Stimulated activated CD4-positive, alpha-beta T cell treated with anti-CD3 and anti-CD28 coated beads, Interleukin-15, amount 100 ng/mL, for 24 hours (primary cell): ENCODE measurements around the gene KRTAP9-7.
"Not testable (repeated sequence)": the region's sequence is repeated elsewhere in the genome, so short reads cannot be mapped to it uniquely, and the experiment has no call there.

Experiments used
- DNase-seq: peaks from one replicate; pipeline ENCODE4 v3.0.0-alpha.2; 2020

The KRTAP9-7 gene, protein sequence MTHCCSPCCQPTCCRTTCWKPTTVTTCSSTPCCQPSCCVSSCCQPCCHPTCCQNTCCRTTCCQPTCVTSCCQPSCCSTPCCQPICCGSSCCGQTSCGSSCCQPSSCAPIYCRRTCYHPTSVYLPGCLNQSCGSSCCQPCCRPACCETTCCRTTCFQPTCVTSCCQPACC

DNA sequence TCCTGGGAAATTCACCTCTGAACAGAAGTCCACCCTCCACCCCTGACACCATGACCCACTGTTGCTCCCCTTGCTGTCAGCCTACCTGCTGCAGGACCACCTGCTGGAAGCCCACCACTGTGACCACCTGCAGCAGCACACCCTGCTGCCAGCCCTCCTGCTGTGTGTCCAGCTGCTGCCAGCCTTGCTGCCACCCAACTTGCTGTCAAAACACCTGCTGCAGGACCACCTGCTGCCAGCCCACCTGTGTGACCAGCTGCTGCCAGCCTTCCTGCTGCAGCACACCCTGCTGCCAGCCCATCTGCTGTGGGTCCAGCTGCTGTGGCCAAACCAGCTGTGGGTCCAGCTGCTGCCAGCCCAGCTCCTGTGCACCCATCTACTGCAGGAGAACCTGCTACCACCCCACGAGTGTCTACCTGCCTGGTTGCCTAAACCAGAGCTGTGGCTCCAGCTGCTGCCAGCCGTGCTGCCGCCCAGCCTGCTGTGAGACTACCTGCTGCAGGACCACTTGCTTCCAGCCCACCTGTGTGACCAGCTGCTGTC lies at the start of gene KRTAP9-7:
KRTAP9-7 (plus strand) TSS at position 51 of the 543 bp plus-strand sequence; CDS start at position 51, 0 bp downstream.
- DNase-seq = not testable (repeated sequence)

DNA sequence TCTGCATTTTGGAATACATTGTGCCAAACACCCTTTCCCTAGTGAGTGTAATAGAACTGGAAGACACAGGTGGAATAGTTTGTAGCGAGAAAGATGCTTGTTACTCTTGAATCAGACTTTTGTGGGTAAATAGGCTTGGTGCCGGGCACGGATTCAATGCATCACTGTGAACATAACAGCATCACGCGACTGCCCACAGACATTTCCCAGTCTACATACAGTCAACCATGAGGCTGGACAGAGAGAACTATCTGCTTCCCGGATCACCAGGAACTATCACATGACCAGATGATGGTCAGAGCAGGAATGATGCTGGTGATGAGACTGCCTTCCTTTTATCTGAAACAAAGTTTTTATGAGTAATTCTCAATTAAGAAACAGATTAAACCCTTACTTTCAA lies 49.4 kb upstream of the KRTAP9-7 start:
- no peak for DNase-seq

DNA sequence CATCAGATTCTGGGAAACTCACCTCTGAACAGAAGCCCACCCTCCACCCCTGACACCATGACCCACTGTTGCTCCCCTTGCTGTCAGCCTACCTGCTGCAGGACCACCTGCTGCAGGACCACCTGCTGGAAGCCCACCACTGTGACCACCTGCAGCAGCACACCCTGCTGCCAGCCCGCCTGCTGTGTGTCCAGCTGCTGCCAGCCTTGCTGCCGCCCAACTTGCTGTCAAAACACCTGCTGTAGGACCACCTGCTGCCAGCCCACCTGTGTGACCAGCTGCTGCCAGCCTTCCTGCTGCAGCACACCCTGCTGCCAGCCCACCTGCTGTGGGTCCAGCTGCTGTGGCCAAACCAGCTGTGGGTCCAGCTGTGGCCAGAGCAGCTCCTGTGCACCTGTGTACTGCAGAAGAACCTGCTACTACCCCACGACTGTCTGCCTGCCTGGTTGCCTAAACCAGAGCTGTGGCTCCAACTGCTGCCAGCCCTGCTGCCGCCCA lies 48.9 kb upstream of the KRTAP9-7 start, which contains the start of gene KRTAP9-2:
KRTAP9-2 (plus strand) TSS at position 51 of the 498 bp plus-strand sequence; CDS start at position 58, 7 bp downstream.
- not testable (repeated sequence) for DNase-seq

DNA sequence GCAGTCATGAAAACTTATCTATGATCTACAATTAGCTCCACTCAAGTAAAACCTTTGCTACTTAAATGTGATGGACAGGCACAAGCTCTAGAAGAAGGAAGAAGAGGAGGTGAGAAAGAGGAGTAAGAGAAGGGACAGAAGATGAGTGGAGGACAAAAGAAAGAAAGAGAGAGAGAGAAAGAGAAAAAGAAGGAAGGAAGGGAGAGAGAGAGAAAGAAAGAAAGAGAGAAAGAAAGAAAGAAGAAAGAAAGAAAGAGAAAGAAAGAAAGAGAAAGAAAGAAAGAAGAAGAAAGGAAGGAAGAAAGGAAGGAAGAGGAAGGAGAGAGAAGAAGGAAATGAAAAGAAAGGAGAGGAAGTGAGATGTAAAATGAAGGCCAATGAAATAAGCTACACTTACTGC lies 45.4 kb upstream of the KRTAP9-7 start:
- no peak for DNase-seq

DNA sequence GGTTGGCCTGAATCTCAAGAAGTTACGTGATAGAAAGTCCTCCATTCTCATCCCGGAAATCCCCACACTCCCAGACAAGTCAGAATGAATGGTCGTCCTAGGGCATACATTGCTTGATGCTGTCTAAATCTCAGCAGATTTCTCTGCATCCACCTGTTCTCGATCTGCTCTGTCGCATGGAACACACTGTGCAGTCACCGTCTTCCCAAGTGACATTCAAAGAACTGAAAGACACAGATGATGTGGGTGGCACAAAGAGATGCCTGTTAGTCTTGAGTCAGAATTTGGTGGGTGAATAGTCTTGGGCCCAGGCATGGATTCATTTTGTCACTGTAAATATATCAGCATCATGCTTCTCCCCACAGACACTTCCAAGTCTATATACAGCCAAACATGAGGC lies 43.8 kb upstream of the KRTAP9-7 start:
- DNase-seq = no peak

DNA sequence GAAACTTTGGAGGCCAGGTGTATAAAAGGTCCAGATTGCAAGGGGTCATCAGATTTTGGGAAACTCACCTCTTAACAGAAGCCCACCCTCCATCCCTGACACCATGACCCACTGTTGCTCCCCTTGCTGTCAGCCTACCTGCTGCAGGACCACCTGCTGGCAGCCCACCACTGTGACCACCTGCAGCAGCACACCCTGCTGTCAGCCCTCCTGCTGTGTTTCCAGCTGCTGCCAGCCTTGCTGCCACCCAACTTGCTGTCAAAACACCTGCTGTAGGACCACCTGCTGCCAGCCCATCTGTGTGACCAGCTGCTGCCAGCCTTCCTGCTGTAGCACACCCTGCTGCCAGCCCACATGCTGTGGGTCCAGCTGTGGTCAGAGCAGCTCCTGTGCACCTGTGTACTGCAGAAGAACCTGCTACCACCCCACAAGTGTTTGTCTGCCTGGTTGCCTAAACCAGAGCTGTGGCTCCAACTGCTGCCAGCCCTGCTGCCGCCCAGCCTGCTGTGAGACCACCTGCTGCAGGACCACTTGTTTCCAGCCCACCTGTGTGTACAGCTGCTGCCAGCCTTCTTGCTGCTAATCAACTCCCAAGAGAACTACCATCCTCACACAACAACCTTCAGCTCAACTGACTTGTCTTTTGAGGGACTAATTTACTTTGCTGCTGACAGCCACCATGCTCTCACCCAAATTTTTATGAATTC lies 42.9 kb upstream of the KRTAP9-7 start, which contains the start of gene KRTAP9-3:
KRTAP9-3 (plus strand) TSS at position 51 of the 707 bp plus-strand sequence; CDS start at position 104, 53 bp downstream.
- not testable (repeated sequence) for DNase-seq

DNA sequence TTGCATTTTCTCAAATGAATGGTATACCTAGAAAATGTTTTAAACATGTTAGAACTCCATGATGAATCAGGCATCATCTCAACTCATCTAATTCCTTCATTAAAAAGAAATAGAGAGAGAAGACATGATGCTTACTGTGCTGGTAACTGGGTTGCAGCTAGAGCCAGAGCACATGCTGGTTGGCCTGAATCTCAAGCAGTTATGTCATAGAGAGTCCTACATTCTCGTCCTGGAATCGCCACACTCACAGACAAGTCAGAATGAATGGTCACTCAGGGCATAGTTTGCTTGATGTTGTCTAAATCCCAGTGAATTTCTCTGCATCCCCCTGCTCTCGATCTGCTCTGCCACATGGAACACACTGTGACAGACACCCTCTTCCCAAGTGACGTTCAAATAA lies 38.4 kb upstream of the KRTAP9-7 start:
- not testable (repeated sequence) for DNase-seq

DNA sequence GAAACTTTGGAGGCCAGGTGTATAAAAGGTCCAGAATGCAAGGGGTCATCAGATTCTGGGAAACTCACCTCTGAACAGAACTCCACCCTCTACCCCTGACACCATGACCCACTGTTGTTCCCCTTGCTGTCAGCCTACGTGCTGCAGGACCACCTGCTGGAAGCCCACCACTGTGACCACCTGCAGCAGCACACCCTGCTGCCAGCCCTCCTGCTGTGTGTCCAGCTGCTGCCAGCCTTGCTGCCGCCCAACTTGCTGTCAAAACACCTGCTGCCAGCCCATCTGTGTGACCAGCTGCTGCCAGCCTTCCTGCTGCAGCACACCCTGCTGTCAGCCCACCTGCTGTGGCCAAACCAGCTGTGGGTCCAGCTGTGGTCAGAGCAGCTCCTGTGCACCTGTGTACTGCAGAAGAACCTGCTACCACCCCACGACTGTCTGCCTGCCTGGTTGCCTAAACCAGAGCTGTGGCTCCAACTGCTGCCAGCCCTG lies 37.5 kb upstream of the KRTAP9-7 start, which contains the start of gene KRTAP9-8:
KRTAP9-8 (plus strand) TSS at position 51 of the 489 bp plus-strand sequence; CDS start at position 104, 53 bp downstream.
- DNase-seq = not testable (repeated sequence)

DNA sequence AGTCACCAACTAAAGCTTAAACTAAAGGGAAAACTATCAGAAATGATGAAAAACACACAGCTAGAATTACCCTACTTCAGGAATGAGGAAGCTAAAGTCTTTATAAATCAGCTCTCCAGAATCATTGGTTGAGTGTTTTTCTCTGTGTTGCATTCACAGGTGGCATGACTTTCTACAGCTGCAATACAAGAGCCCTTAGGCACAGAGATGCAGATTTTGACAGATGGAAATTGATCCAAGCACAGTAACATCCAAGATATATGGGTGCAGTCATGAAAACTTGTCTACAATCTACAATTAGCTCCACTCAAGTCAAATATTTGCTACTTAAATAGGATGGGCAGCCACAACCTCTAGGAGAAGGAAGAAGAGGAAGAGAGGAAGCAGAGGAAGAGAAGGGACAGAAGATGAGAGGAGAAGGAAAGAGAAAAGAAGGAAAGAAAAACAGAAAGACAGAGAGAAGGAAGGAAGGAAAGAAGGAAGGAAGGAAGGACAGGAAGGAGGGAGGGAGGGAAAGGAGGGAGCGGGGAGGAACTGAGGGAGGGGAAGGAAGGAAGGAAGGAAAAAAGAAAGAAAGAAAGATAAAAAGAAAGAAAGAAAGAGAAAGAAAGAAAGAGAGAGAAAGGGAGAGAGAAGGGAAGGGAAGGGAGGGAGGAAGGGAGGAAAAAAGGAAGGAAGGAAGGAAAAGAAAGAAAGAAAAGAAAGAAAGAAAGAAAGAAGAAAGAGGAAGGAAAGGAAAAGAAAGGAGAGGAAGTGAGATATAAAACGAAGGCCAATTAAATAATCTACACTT lies 28.3 kb upstream of the KRTAP9-7 start:
- DNase-seq = not testable (repeated sequence)

DNA sequence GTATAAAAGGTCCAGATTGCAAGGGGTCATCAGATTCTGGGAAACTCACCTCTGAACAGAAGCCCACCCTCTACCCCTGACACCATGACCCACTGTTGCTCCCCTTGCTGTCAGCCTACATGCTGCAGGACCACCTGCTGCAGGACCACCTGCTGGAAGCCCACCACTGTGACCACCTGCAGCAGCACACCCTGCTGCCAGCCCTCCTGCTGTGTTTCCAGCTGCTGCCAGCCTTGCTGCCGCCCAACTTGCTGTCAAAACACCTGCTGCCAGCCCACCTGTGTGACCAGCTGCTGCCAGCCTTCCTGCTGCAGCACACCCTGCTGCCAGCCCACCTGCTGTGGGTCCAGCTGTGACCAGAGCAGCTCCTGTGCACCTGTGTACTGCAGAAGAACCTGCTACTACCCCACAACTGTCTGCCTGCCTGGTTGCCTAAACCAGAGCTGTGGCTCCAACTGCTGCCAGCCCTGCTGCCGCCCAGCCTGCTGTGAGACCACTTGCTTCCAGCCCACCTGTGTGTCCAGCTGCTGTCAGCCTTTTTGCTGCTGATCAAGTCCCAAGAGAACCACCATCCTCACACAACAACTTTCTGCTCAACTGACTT lies 25.8 kb upstream of the KRTAP9-7 start, which contains the start of gene KRTAP9-4:
KRTAP9-4 (plus strand) TSS at position 51 of the 604 bp plus-strand sequence; CDS start at position 85, 34 bp downstream.
- DNase-seq = not testable (repeated sequence)

DNA sequence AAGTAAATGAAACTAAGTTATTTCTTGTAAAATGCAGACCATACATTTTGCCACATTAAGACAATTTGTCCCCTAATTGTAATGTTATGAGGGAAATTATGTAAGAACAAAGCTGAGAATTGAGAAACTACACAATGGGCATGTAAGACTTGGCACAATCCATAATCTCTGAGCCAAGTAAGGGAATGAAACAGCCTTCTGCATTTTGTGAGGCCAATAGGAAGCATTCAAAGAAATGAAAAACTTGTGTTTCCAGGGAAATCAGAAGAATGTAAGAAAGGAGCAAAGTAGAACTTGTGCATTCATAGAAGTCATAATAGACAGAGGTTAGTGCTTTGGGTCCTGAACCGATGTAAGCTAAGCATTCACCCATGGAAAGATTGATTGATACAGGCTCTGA lies 24.2 kb upstream of the KRTAP9-7 start:
- no peak for DNase-seq

DNA sequence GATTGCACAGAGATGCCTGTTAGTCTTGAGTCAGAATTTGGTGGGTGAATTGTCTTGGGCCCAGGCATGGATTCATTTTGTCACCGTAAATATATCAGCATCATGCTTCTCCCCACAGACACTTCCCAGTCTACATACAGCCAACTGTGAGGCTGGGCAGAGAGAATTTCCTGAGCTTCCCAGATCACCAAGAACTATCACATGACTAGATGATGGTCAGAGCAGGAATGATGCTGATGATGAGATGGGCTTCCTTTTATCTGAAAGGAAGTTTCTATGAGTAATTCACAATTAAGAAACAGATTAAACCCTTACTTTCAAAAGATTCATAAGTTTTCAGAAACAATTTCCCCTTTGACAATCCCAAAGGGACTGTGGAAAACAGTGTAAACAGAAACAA lies 20.6 kb upstream of the KRTAP9-7 start:
- DNase-seq = no peak

DNA sequence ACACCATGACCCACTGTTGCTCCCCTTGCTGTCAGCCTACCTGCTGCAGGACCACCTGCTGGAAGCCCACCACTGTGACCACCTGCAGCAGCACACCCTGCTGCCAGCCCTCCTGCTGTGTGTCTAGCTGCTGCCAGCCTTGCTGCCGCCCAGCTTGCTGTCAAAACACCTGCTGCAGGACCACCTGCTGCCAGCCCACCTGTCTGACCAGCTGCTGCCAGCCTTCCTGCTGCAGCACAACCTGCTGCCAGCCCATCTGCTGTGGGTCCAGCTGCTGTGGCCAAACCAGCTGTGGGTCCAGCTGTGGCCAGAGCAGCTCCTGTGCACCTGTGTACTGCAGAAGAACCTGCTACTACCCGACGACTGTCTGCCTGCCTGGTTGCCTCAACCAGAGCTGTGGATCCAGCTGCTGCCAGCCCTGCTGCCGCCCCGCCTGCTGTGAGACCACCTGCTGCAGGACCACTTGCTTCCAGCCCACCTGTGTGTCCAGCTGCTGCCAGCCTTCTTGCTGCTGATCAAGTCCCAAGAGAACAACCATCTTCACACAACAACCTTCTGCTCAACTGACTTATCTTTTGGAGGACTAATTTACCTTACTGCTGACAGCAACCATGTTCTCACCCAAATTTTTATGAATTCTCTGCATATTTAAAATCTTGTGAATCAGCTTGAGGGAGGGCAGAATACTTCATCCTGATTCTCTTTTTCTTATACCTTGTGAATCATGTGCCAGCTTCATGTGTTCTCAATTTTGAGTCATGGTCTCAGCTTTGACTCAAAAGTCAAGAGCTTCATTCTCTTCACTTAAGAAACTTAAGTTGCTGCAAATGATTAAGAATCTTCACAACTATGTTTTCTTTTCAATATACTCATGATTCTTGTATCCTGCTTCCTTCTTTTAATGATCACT lies 19.9 kb upstream of the KRTAP9-7 start, which contains the start of gene KRTAP9-9:
KRTAP9-9 (plus strand) TSS at position 4 of the 910 bp plus-strand sequence.
- DNase-seq = not testable (repeated sequence)

DNA sequence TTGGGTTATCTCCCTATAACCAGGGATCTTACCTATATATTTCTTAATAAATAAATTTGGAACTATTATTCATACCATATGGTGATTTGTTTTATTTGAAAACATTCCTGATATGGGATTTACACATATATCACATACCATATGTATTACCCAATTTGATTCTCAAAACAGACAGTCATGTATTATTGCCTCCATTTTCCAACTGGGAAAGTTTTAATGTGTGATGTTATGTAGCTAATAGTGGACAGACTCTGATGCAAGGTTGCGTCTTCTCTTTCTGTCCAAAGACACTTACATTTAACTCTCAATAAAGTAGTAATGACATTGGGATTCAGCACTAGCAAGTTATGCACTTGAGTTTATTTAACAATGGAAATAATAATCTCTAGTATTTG lies 19.2 kb upstream of the KRTAP9-7 start:
- no peak for DNase-seq

DNA sequence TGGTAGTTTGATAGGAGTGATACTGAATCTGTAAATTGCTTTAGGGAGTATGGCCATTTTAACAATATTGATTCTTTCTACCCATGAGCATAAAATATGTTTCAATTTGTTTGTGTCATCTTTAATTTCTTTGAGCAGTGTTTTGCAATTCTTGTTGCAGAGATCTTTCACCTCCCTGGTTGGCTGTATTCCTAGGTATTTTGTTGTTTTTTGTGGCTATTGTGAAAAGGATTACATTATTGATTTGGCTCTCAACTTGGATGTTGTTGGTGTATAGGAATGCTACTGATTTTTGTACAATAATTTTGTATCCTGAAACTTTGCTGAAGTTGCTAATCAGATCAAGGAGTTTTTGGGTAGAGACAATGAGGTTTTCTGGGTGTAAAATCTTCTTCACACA lies 17.1 kb upstream of the KRTAP9-7 start:
- no peak for DNase-seq

DNA sequence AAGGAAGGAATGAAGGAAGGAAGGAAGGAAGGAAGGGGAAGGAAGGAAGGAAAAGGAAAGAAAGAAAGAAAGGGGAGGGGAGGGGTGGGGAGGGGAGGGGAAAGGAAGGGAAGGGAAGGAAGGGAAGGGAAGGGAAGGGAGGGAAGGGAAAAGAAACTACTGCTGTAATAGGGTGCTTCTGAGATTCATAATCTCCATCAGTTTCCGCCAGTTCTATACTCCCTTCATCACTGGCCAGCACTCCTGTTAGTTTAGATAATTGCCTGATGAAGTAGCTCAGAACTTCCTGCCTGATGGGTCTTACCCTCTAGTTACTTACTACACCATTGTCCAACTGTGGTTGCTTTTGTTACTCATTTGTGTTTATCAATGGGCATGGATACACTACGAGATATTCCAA lies 12.3 kb upstream of the KRTAP9-7 start:
- DNase-seq = no peak

DNA sequence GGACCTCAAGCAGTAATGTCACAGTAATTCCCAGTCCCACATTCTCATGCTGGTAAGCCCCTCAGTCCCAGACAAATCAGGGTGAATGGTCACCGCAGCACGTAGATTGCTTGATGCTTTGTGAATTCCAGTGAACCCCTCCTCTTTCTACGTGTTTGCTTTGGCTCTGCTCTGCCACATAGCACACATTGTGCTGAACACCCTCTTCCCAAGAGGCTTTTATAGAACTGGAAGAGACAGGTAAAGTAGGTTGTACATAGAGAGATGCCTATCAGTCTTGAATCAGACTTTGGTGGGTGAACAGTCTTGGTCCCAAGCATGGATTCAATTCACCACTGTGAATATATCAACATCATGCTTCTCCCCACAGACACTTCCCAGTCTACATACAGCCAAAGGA lies 10.9 kb upstream of the KRTAP9-7 start:
- DNase-seq = no peak

DNA sequence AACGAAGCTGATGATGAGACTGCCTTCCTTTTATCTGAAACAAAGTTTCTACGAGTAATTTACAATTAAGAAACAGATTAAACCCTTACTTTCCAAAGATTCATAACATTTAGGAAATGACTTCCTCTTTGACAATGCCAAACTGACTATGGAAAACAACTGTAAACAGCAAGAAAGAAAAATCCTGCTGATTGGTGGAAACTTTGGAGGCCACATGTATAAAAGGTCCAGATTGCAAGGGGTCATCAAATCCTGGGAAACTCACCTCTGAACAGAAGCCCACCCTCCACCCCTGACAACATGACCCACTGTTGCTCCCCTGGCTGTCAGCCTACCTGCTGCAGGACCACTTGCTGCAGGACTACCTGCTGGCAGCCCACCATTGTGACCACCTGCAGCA lies 10.4 kb upstream of the KRTAP9-7 start, which contains the start of gene KRTAP9-6:
KRTAP9-6 (plus strand) TSS at position 301 of the 400 bp plus-strand sequence; CDS start at position 301, 0 bp downstream.
- DNase-seq = no peak

DNA sequence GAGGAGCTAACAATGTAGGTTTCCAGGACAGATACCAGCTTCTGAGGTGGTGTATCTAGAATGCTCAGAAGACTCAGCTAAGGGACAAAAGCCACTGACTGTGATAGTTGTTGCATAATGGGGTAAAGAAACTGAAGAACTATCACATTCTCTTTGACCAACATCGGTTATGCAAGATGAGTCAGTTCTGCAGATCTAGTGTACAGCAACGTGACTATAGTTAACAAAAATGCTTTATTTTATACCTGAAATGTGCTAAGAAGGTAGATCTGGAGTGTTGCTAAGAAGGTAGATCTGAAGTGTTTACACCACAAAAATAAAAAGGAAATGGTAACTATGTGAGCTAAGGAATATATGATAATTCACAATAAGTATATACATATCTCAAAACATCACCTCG lies 7.8 kb upstream of the KRTAP9-7 start:
- no peak for DNase-seq

DNA sequence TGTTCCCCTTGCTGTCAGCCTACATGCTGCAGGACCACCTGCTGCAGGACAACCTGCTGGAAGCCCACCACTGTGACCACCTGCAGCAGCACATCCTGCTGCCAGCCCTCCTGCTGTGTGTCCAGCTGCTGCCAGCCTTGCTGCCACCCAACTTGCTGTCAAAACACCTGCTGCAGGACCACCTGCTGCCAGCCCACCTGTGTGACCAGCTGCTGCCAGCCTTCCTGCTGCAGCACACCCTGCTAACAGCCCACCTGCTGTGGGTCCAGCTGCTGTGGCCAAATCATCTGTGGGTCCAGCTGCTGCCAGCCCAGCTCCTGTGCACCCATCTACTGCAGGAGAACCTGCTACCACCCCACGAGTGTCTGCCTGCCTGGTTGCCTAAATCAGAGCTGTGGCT lies 4.2 kb upstream of the KRTAP9-7 start:
- not testable (repeated sequence) for DNase-seq

DNA sequence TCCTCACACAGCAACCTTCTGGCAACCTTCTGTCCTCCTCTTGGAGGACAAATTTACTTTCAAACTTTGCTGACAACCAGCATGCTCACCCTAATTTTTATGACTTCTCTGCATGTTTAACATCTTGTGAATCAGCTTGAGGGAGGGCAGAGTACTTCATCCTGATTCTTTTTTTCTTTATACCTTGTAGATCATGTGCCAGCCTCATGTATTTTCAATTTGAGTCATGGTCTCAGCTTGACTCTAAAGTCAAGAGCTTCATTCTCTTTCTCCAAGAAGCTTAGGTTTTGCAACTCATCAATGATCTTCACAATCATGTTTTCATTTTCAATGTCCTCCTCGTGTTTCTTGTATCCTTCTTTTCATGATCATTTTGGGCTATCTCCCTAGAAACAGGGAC lies 3.6 kb upstream of the KRTAP9-7 start:
- DNase-seq = no peak
